Right hindlimb (tissue), 1 donor: ENCODE measurements around the gene RELL1.
A peak's percentile ranks its signal among the peaks of the same experiment; 100 is the strongest.

Experiments used
- DNase-seq: peaks from one replicate; pipeline ENCODE4 v3.0.0-alpha.2; 2018

RELL1 gene

GRCh38 chr4:37664696-37665095 is 21.5 kb downstream of the RELL1 start:
- DNase-seq = no peak

GRCh38 chr4:37663552-37663951 is 22.6 kb downstream of the RELL1 start:
- DNase-seq = no peak

GRCh38 chr4:37662861-37663390 is 23.2 kb downstream of the RELL1 start:
- DNase-seq = no peak

GRCh38 chr4:37662251-37662650 is 23.9 kb downstream of the RELL1 start:
- no peak for DNase-seq

- peak; percentile 76 for DNase-seq
Measured at GRCh38 chr4:37661772-37662171, 24.4 kb downstream of the RELL1 start.

GRCh38 chr4:37659696-37660095 is 26.5 kb downstream of the RELL1 start:
- DNase-seq = no peak

- no peak for DNase-seq
Measured at GRCh38 chr4:37656649-37657048, 29.5 kb downstream of the RELL1 start.

- DNase-seq = no peak
Measured at GRCh38 chr4:37653601-37654000, 32.6 kb downstream of the RELL1 start.

GRCh38 chr4:37652747-37653527 is 33.2 kb downstream of the RELL1 start:
- DNase-seq = no peak

- DNase-seq = no peak
Measured at GRCh38 chr4:37651781-37652377, 34.3 kb downstream of the RELL1 start.

GRCh38 chr4:37650481-37650880 is 35.7 kb downstream of the RELL1 start:
- no peak for DNase-seq

- no peak for DNase-seq
Measured at GRCh38 chr4:37649268-37649667, 36.9 kb downstream of the RELL1 start.

GRCh38 chr4:37648084-37648817 is 37.9 kb downstream of the RELL1 start:
- no peak for DNase-seq

- DNase-seq = peak; percentile 47
Measured at GRCh38 chr4:37646247-37646646, 39.9 kb downstream of the RELL1 start.

- DNase-seq = no peak
Measured at GRCh38 chr4:37645736-37646135, 40.4 kb downstream of the RELL1 start.

- DNase-seq = no peak
Measured at GRCh38 chr4:37644962-37645361, 41.2 kb downstream of the RELL1 start.

GRCh38 chr4:37641886-37642849 is 44.0 kb downstream of the RELL1 start:
- DNase-seq = no peak

- DNase-seq = no peak
Measured at GRCh38 chr4:37641352-37641751, 44.8 kb downstream of the RELL1 start.

- no peak for DNase-seq
Measured at GRCh38 chr4:37639551-37640285, 46.5 kb downstream of the RELL1 start.

- no peak for DNase-seq
Measured at GRCh38 chr4:37635155-37635554, 51.0 kb downstream of the RELL1 start.

GRCh38 chr4:37634180-37634579 is 52.0 kb downstream of the RELL1 start:
- DNase-seq = no peak

- DNase-seq = no peak
Measured at GRCh38 chr4:37632836-37633235, 53.3 kb downstream of the RELL1 start.
